T-helper 1 cell treated with Interleukin-12 subunit alpha and Interleukin-12 subunit beta and Interleukin-4 antibody, amounts not matched to agents 30 ng/mL and 1 ng/mL, for 36 hours (primary cell): ENCODE results near the gene RALGAPA1. TPM values are rescaled to one million over a fixed set of nuclear protein-coding genes. Genes with fewer than 3 reads are reported as not detected.

ENCODE experiments used
- intact Hi-C: fragments of 100-400 bp; cut with micrococcal nuclease; formaldehyde crosslinking; loops from one replicate; pipeline ENCODE4 v1.15.1; 2024
- total RNA-seq: library from RNA; stranded (reverse); gene quantifications from 2 replicates; pipeline ENCODE4 v1.2.3, GENCODE V29; 2022

Gene RALGAPA1
- total RNA-seq, 1 donor from 2014 or later = 57.2 TPM

- intact Hi-C loops = no loop called here
These were observed 255.3 kb downstream of the RALGAPA1 start for GRCh38 chr14:35553808-35554207.

- intact Hi-C loops = no loop called here
These were observed 258.0 kb downstream of the RALGAPA1 start for GRCh38 chr14:35551081-35551480.

- intact Hi-C loops = loop anchor here (2.0 kb wide), 1 partner anchor 31 kb away; no protein-coding TSS in a partner anchor
These were observed 259.5 kb downstream of the RALGAPA1 start for GRCh38 chr14:35549551-35549950.

- intact Hi-C loops = no loop called here
These were observed 266.1 kb downstream of the RALGAPA1 start for GRCh38 chr14:35543006-35543405.

GRCh38 chr14:35539969-35540368 lies 269.1 kb downstream of the RALGAPA1 start:
- intact Hi-C loops = loop anchor here (10.0 kb wide), 1 partner anchor 785 kb away; the partner anchor contains the start of gene MBIP

GRCh38 chr14:35535483-35536112 lies 273.5 kb downstream of the RALGAPA1 start:
- intact Hi-C loops = loop anchor here (1.0 to 10.0 kb wide), 3 partner anchors 151 to 789 kb away; partner anchors contain the start of genes MBIP and RALGAPA1

- intact Hi-C loops = loop anchor here (1.0 to 10.0 kb wide), 5 partner anchors 152 to 790 kb away; partner anchors contain the start of genes BRMS1L, MBIP and RALGAPA1
These were observed 274.1 kb downstream of the RALGAPA1 start for GRCh38 chr14:35534873-35535482.

- intact Hi-C loops = loop anchor here (1.0 to 10.0 kb wide), 4 partner anchors 152 to 790 kb away; partner anchors contain the start of genes BRMS1L and MBIP
These were observed 274.8 kb downstream of the RALGAPA1 start for GRCh38 chr14:35534208-35534872.

GRCh38 chr14:35533357-35534207 lies 275.5 kb downstream of the RALGAPA1 start, which contains the start of gene INSM2:
INSM2 (plus strand) TSS chr14:35534164; CDS start chr14:35534253, 89 bp downstream.
- intact Hi-C loops = loop anchor here (1.0 to 10.0 kb wide), 4 partner anchors 153 to 791 kb away; partner anchors contain the start of genes BRMS1L and MBIP

- intact Hi-C loops = loop anchor here (5.0 to 10.0 kb wide), 2 partner anchors 294 to 792 kb away; partner anchors contain the start of genes BRMS1L and MBIP
These were observed 276.2 kb downstream of the RALGAPA1 start for GRCh38 chr14:35532783-35533356.

- intact Hi-C loops = loop anchor here (5.0 to 10.0 kb wide), 2 partner anchors 295 to 793 kb away; partner anchors contain the start of genes BRMS1L and MBIP
These were observed 276.9 kb downstream of the RALGAPA1 start for GRCh38 chr14:35531960-35532747.

GRCh38 chr14:35526962-35527361 lies 282.1 kb downstream of the RALGAPA1 start:
- intact Hi-C loops = no loop called here

- intact Hi-C loops = no loop called here
These were observed 283.4 kb downstream of the RALGAPA1 start for GRCh38 chr14:35525695-35526094.

- intact Hi-C loops = no loop called here
These were observed 289.1 kb downstream of the RALGAPA1 start for GRCh38 chr14:35519986-35520385.

GRCh38 chr14:35515916-35516315 lies 293.2 kb downstream of the RALGAPA1 start:
- intact Hi-C loops = no loop called here

- intact Hi-C loops = no loop called here
These were observed 296.3 kb downstream of the RALGAPA1 start for GRCh38 chr14:35512765-35513164.

GRCh38 chr14:35509846-35510245 lies 299.2 kb downstream of the RALGAPA1 start:
- intact Hi-C loops = no loop called here

GRCh38 chr14:35506927-35507326 lies 302.2 kb downstream of the RALGAPA1 start:
- intact Hi-C loops = no loop called here

- intact Hi-C loops = no loop called here
These were observed 302.6 kb downstream of the RALGAPA1 start for GRCh38 chr14:35506461-35506860.
